NCI-H226 (cell line): ENCODE results near the gene GABBR1.
A peak's percentile ranks its signal among the peaks of the same experiment; 100 is the strongest.

ENCODE experiments used
- DNase-seq: peaks from one replicate; pipeline ENCODE4 v3.0.0-alpha.2; 2015

The GABBR1 gene

GRCh38 chr6:29652198-29652584 lies 19.2 kb upstream of the GABBR1 start:
- DNase-seq: no peak

- no peak for DNase-seq
Observed at GRCh38 chr6:29651413-29652197, 18.6 kb upstream of the GABBR1 start.

GRCh38 chr6:29649701-29650673 lies 17.0 kb upstream of the GABBR1 start:
- peak; percentile 89 for DNase-seq

- peak; percentile 38 for DNase-seq
Observed at GRCh38 chr6:29647927-29648642, 15.1 kb upstream of the GABBR1 start.

- no peak for DNase-seq
Observed at GRCh38 chr6:29641430-29642148, 8.6 kb upstream of the GABBR1 start.

- no peak for DNase-seq
Observed at GRCh38 chr6:29637247-29637646, 4.3 kb upstream of the GABBR1 start.

GRCh38 chr6:29633534-29633905 lies 537 bp upstream of the GABBR1 start:
- no peak for DNase-seq

- DNase-seq: peak; percentile 43
Observed at GRCh38 chr6:29631860-29632731, 887 bp downstream of the GABBR1 start.

- DNase-seq: no peak
Observed at GRCh38 chr6:29631209-29631810, 1.7 kb downstream of the GABBR1 start.

GRCh38 chr6:29630315-29630714 lies 2.7 kb downstream of the GABBR1 start:
- DNase-seq: no peak

- no peak for DNase-seq
Observed at GRCh38 chr6:29629571-29629970, 3.4 kb downstream of the GABBR1 start.

- peak; percentile 56 for DNase-seq
Observed at GRCh38 chr6:29628419-29629281, 4.3 kb downstream of the GABBR1 start.

- DNase-seq: peak; percentile 63
Observed at GRCh38 chr6:29627755-29628418, 5.1 kb downstream of the GABBR1 start.

GRCh38 chr6:29626948-29627754 lies 5.8 kb downstream of the GABBR1 start:
- no peak for DNase-seq

GRCh38 chr6:29625337-29625930 lies 7.5 kb downstream of the GABBR1 start:
- DNase-seq: no peak

- no peak for DNase-seq
Observed at GRCh38 chr6:29624520-29624961, 8.4 kb downstream of the GABBR1 start.

GRCh38 chr6:29620630-29621029 lies 12.4 kb downstream of the GABBR1 start:
- DNase-seq: no peak

- no peak for DNase-seq
Observed at GRCh38 chr6:29619578-29620160, 13.3 kb downstream of the GABBR1 start.
